ENCODE measurements around the gene RPS6KL1.

Gene RPS6KL1

GRCh38 chr14:74911704-74912103 is 11.4 kb downstream of the RPS6KL1 start:
- H3K4me3 ChIP-seq (ENCODE audit: insufficient read length, low read depth): no peak overlapping the region
- no peaks in the 10 kb centered on the region for H3K4me1 ChIP-seq (ENCODE audit: insufficient read depth, insufficient read length)
- peaks cover 7% of the 10 kb centered on the region for H3K36me3 ChIP-seq (ENCODE audit: insufficient read depth, insufficient read length, low read length)
- H3K27me3 ChIP-seq (ENCODE audit: insufficient read depth, insufficient read length): no peaks in the 10 kb centered on the region
- H3K9me3 ChIP-seq (ENCODE audit: insufficient read depth, low read length): no peaks in the 10 kb centered on the region
- no peak for DNase-seq (ENCODE audit: low read depth, low spot score)
- no peak overlapping the region for H3K9ac ChIP-seq (ENCODE audit: insufficient read length, low read depth)
- TF ChIP-seq ZNF274 (IDR thresholded peaks at IDR 0.05; ENCODE audit: low read depth, low read length): no peak
- no peak for TF ChIP-seq YY1 (IDR thresholded peaks at IDR 0.05; ENCODE audit: insufficient read depth, insufficient read length)
- TF ChIP-seq SUZ12 (IDR thresholded peaks at IDR 0.05; ENCODE audit: extremely low read depth, insufficient read depth, insufficient read length): no peak

GRCh38 chr14:74911221-74911620 is 11.8 kb downstream of the RPS6KL1 start:
- DNase-seq (ENCODE audit: low read depth, low spot score): no peak
- Histone ChIP-seq H3K9me3 (ENCODE audit: insufficient read depth, low read length) (no peaks in the 10 kb centered on the region), H3K4me3 (ENCODE audit: insufficient read length, low read depth) (no peak overlapping the region), H3K36me3 (ENCODE audit: insufficient read depth, insufficient read length, low read length) (peaks cover 12% of the 10 kb centered on the region), H3K9ac (ENCODE audit: insufficient read length, low read depth) (no peak overlapping the region), H3K27me3 (ENCODE audit: insufficient read depth, insufficient read length) (no peaks in the 10 kb centered on the region), H3K4me1 (ENCODE audit: insufficient read depth, insufficient read length) (no peaks in the 10 kb centered on the region)
- TF ChIP-seq YY1 (IDR thresholded peaks at IDR 0.05; ENCODE audit: insufficient read depth, insufficient read length): no peak
- no peak for TF ChIP-seq SUZ12 (IDR thresholded peaks at IDR 0.05; ENCODE audit: extremely low read depth, insufficient read depth, insufficient read length)
- TF ChIP-seq ZNF274 (IDR thresholded peaks at IDR 0.05; ENCODE audit: low read depth, low read length): no peak

GRCh38 chr14:74910556-74910955 is 12.5 kb downstream of the RPS6KL1 start:
- Histone ChIP-seq H3K9me3 (ENCODE audit: insufficient read depth, low read length) (no peaks in the 10 kb centered on the region), H3K4me1 (ENCODE audit: insufficient read depth, insufficient read length) (no peaks in the 10 kb centered on the region), H3K36me3 (ENCODE audit: insufficient read depth, insufficient read length, low read length) (peaks cover 17% of the 10 kb centered on the region), H3K9ac (ENCODE audit: insufficient read length, low read depth) (no peak overlapping the region), H3K4me3 (ENCODE audit: insufficient read length, low read depth) (no peak overlapping the region), H3K27me3 (ENCODE audit: insufficient read depth, insufficient read length) (no peaks in the 10 kb centered on the region)
- DNase-seq (ENCODE audit: low read depth, low spot score): no peak
- TF ChIP-seq SUZ12 (IDR thresholded peaks at IDR 0.05; ENCODE audit: extremely low read depth, insufficient read depth, insufficient read length) (no peak), YY1 (IDR thresholded peaks at IDR 0.05; ENCODE audit: insufficient read depth, insufficient read length) (no peak), ZNF274 (IDR thresholded peaks at IDR 0.05; ENCODE audit: low read depth, low read length) (no peak)

GRCh38 chr14:74909911-74910310 is 13.1 kb downstream of the RPS6KL1 start:
- Histone ChIP-seq H3K4me1 (ENCODE audit: insufficient read depth, insufficient read length) (no peaks in the 10 kb centered on the region), H3K4me3 (ENCODE audit: insufficient read length, low read depth) (no peak overlapping the region), H3K36me3 (ENCODE audit: insufficient read depth, insufficient read length, low read length) (peaks cover 22% of the 10 kb centered on the region), H3K9ac (ENCODE audit: insufficient read length, low read depth) (no peak overlapping the region), H3K27me3 (ENCODE audit: insufficient read depth, insufficient read length) (no peaks in the 10 kb centered on the region), H3K9me3 (ENCODE audit: insufficient read depth, low read length) (no peaks in the 10 kb centered on the region)
- TF ChIP-seq YY1 (IDR thresholded peaks at IDR 0.05; ENCODE audit: insufficient read depth, insufficient read length) (no peak), ZNF274 (IDR thresholded peaks at IDR 0.05; ENCODE audit: low read depth, low read length) (no peak), SUZ12 (IDR thresholded peaks at IDR 0.05; ENCODE audit: extremely low read depth, insufficient read depth, insufficient read length) (no peak)
- DNase-seq (ENCODE audit: low read depth, low spot score): no peak

GRCh38 chr14:74909501-74909900 is 13.6 kb downstream of the RPS6KL1 start:
- Histone ChIP-seq H3K9ac (ENCODE audit: insufficient read length, low read depth) (no peak overlapping the region), H3K4me3 (ENCODE audit: insufficient read length, low read depth) (no peak overlapping the region), H3K36me3 (ENCODE audit: insufficient read depth, insufficient read length, low read length) (peaks cover 26% of the 10 kb centered on the region), H3K27me3 (ENCODE audit: insufficient read depth, insufficient read length) (no peaks in the 10 kb centered on the region), H3K9me3 (ENCODE audit: insufficient read depth, low read length) (no peaks in the 10 kb centered on the region), H3K4me1 (ENCODE audit: insufficient read depth, insufficient read length) (no peaks in the 10 kb centered on the region)
- TF ChIP-seq SUZ12 (IDR thresholded peaks at IDR 0.05; ENCODE audit: extremely low read depth, insufficient read depth, insufficient read length) (no peak), ZNF274 (IDR thresholded peaks at IDR 0.05; ENCODE audit: low read depth, low read length) (no peak), YY1 (IDR thresholded peaks at IDR 0.05; ENCODE audit: insufficient read depth, insufficient read length) (no peak)
- DNase-seq (ENCODE audit: low read depth, low spot score): no peak

GRCh38 chr14:74908861-74909341 is 14.2 kb downstream of the RPS6KL1 start:
- H3K9me3 ChIP-seq (ENCODE audit: insufficient read depth, low read length): no peaks in the 10 kb centered on the region
- H3K4me3 ChIP-seq (ENCODE audit: insufficient read length, low read depth): no peak overlapping the region
- no peaks in the 10 kb centered on the region for H3K4me1 ChIP-seq (ENCODE audit: insufficient read depth, insufficient read length)
- TF ChIP-seq SUZ12 (IDR thresholded peaks at IDR 0.05; ENCODE audit: extremely low read depth, insufficient read depth, insufficient read length) (no peak), ZNF274 (IDR thresholded peaks at IDR 0.05; ENCODE audit: low read depth, low read length) (no peak), YY1 (IDR thresholded peaks at IDR 0.05; ENCODE audit: insufficient read depth, insufficient read length) (no peak)
- H3K36me3 ChIP-seq (ENCODE audit: insufficient read depth, insufficient read length, low read length): peaks cover 29% of the 10 kb centered on the region
- no peaks in the 10 kb centered on the region for H3K27me3 ChIP-seq (ENCODE audit: insufficient read depth, insufficient read length)
- DNase-seq (ENCODE audit: low read depth, low spot score): no peak
- H3K9ac ChIP-seq (ENCODE audit: insufficient read length, low read depth): no peak overlapping the region

- H3K4me3 ChIP-seq (ENCODE audit: insufficient read length, low read depth): no peak overlapping the region
- H3K27me3 ChIP-seq (ENCODE audit: insufficient read depth, insufficient read length): no peaks in the 10 kb centered on the region
- peaks cover 39% of the 10 kb centered on the region for H3K36me3 ChIP-seq (ENCODE audit: insufficient read depth, insufficient read length, low read length)
- H3K9me3 ChIP-seq (ENCODE audit: insufficient read depth, low read length): no peaks in the 10 kb centered on the region
- no peak for DNase-seq (ENCODE audit: low read depth, low spot score)
- H3K4me1 ChIP-seq (ENCODE audit: insufficient read depth, insufficient read length): peaks cover 2% of the 10 kb centered on the region
- TF ChIP-seq YY1 (IDR thresholded peaks at IDR 0.05; ENCODE audit: insufficient read depth, insufficient read length) (no peak), ZNF274 (IDR thresholded peaks at IDR 0.05; ENCODE audit: low read depth, low read length) (no peak), SUZ12 (IDR thresholded peaks at IDR 0.05; ENCODE audit: extremely low read depth, insufficient read depth, insufficient read length) (no peak)
- no peak overlapping the region for H3K9ac ChIP-seq (ENCODE audit: insufficient read length, low read depth)
These were observed 15.3 kb downstream of the RPS6KL1 start for GRCh38 chr14:74907744-74908143.

All from NT2/D1 (cell line).